Tibial artery (tissue), 4 donors: ENCODE measurements around the gene SFTPA1.
"Not testable (repeated sequence)": the region's sequence is repeated elsewhere in the genome, so short reads cannot be mapped to it uniquely, and the experiment has no call there.

Experiments used
- DNase-seq, 2 donors: peaks; one replicate each; pipeline ENCODE4 v3.0.0-alpha.2; 2019
- H3K27ac ChIP-seq, 2 donors: fragments of 200-600 bp; sonication (generic) in 1 of 2; 1 replicate in 1 of 2; 2 replicates in 1 of 2; pipeline ENCODE4 v1.5.1; 2018 to 2019; ENCODE audit warnings: mild to moderate bottlenecking in 1 of 2
- H3K27me3 ChIP-seq, 2 donors: fragments of 200-600 bp; sonication (generic) in 1 of 2; one replicate each; pipeline versions ENCODE4 v1.5.1 to v1.6.0; 2016 to 2019
- H3K36me3 ChIP-seq, 3 donors: fragments of 200-600 bp; sonication (generic) in 2 of 3; one replicate each; pipeline ENCODE4 v1.5.1; 2016 to 2019; ENCODE audit warnings: mild to moderate bottlenecking in 2 of 3
- H3K4me1 ChIP-seq, 4 donors: fragments of 200-600 bp; sonication (generic) in 2 of 4; 1 replicate in 3 of 4; 2 replicates in 1 of 4; pipeline ENCODE4 v1.5.1; 2016 to 2019
- H3K4me3 ChIP-seq, 2 donors: fragments of 200-600 bp; sonication (generic) in 1 of 2; 1 replicate in 1 of 2; 2 replicates in 1 of 2; pipeline ENCODE4 v1.5.1; 2018 to 2019; ENCODE audit warnings: mild to moderate bottlenecking in 2 of 2
- H3K9me3 ChIP-seq, 3 donors: fragments of 200-600 bp; sonication (generic) in 1 of 3; one replicate each; pipeline ENCODE4 v1.5.1; 2016 to 2019
- CTCF ChIP-seq, 2 experiments: fragments of 200-600 bp in 1 of 2; fragments of 450-650 bp in 1 of 2; IDR thresholded peaks; one replicate each; pipeline ENCODE4 v1.5.1; 2017 to 2019; ENCODE audit warnings: antibody characterized with exemption in 2 of 2, mild to moderate bottlenecking in 1 of 2, moderate library complexity in 1 of 2
- intact Hi-C: fragments of 100-400 bp; cut with DNase I; formaldehyde crosslinking; loops from one replicate; pipeline ENCODE4 v1.15.0; 2023; ENCODE audit warnings: low total_unique reads

Gene SFTPA1

DNA sequence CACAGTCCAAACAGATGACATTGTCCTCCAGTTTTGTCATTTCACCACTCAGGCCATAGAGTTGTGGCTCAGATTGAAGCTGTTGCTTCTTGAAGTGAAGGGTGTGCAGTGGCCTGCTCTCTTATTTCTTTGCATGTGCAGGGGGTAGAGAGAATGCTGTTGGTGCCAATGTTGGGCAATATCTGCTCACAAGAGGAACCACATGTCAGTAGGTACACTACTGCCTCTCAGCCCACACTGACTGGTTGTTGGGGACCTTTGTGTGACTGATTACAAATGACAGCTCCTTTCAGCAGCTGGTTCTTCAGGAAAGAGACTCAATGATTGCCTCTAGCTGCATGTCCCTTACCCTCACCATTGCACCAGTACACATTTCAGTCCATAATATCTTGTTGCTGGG lies 21.9 kb upstream of the SFTPA1 start:
- intact Hi-C loops, result no loop called here

GRCh38 chr10:79593377-79593776 lies 17.4 kb upstream of the SFTPA1 start:
- intact Hi-C loops, result no loop called here
- H3K36me3 ChIP-seq, result no peaks in the 10 kb centered on the region
- no peak for DNase-seq
- H3K4me1 ChIP-seq, result no peaks in the 10 kb centered on the region
- no peaks in the 10 kb centered on the region for H3K27me3 ChIP-seq
- no peak for TF ChIP-seq CTCF (IDR thresholded peaks at IDR 0.05)
- no peak overlapping the region for H3K4me3 ChIP-seq
- no peak overlapping the region for H3K27ac ChIP-seq
- H3K9me3 ChIP-seq, result peaks cover 0 to 14% (median 6%) of the 10 kb centered on the region in 3 donors

More for the DNA sequence above, 21.9 kb upstream of the SFTPA1 start:
- Histone ChIP-seq H3K4me1 (no peaks in the 10 kb centered on the region), H3K9me3 (peaks cover 0 to 8% (median 0%) of the 10 kb centered on the region in 3 donors), H3K27ac (no peak overlapping the region), H3K27me3 (no peaks in the 10 kb centered on the region), H3K36me3 (no peaks in the 10 kb centered on the region), H3K4me3 (no peak overlapping the region)
- no peak for DNase-seq
- TF ChIP-seq CTCF (IDR thresholded peaks at IDR 0.05), result no peak

- H3K27me3 ChIP-seq, DNase-seq, H3K36me3 ChIP-seq, H3K4me3 ChIP-seq, H3K27ac ChIP-seq, H3K4me1 ChIP-seq, intact Hi-C loops: not testable (repeated sequence)
- H3K9me3 ChIP-seq, result peaks cover 0 to 14% (median 6%) of the 10 kb centered on the region in 3 donors
These were observed 16.2 kb upstream of the SFTPA1 start for GRCh38 chr10:79594565-79594964.

DNA sequence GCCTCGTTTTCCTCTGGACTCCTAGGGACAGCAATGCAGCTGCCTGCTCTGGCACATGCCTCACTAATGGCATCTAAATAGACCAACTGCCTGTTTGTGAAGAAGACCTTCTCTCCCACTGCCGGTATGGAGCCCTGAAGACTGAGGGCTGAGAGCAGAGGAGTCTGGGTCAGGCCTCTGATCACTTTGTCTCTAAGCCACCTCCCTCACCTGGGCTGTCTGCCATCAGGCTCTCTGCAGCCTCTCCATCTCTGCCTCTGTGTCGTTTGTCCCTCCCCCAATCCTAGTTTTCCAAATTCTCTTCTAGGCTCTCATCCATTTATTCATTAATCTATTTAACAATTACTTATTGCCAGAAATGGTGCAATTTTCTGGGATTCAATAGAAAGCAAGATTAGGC lies 15.2 kb upstream of the SFTPA1 start:
- no peak overlapping the region for H3K27ac ChIP-seq
- no peaks in the 10 kb centered on the region for H3K4me1 ChIP-seq
- peaks cover 0 to 14% (median 6%) of the 10 kb centered on the region in 3 donors for H3K9me3 ChIP-seq
- no peak for DNase-seq
- H3K4me3 ChIP-seq, result no peak overlapping the region
- intact Hi-C loops, result no loop called here
- H3K36me3 ChIP-seq, result no peaks in the 10 kb centered on the region
- no peak for TF ChIP-seq CTCF (IDR thresholded peaks at IDR 0.05)
- H3K27me3 ChIP-seq, result no peaks in the 10 kb centered on the region

DNA sequence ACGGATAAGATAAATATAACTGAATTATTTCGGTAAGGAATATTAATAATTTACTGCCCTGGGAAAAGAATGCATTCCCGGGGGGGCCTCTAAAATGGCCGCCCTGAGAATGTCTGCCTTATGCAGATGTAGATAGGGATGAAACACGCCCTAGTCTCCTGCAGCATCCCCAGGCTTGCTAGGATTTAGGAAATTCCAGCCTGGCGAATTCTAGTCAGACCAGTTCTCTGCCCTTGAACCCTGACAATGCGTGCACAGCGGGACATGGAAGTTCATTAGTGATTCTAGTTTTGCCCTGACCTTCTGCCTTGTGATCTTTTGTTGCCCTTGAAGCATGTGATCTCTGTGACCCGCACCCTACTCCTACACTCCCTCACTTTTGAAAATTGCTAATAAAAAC lies 11.1 kb upstream of the SFTPA1 start:
- H3K36me3 ChIP-seq, intact Hi-C loops, H3K27me3 ChIP-seq, H3K4me3 ChIP-seq, H3K27ac ChIP-seq, DNase-seq, H3K4me1 ChIP-seq: not testable (repeated sequence)
- H3K9me3 ChIP-seq, result peaks cover 0 to 15% (median 14%) of the 10 kb centered on the region in 3 donors

GRCh38 chr10:79601939-79602338 lies 8.8 kb upstream of the SFTPA1 start:
- H3K4me1 ChIP-seq, result no peaks in the 10 kb centered on the region
- H3K27me3 ChIP-seq, result no peaks in the 10 kb centered on the region
- H3K4me3 ChIP-seq, result no peak overlapping the region
- no peak overlapping the region for H3K27ac ChIP-seq
- TF ChIP-seq CTCF (IDR thresholded peaks at IDR 0.05), result no peak
- DNase-seq, result no peak
- intact Hi-C loops, result no loop called here
- no peaks in the 10 kb centered on the region for H3K36me3 ChIP-seq
- H3K9me3 ChIP-seq, result peaks cover 0 to 15% (median 14%) of the 10 kb centered on the region in 3 donors

DNA sequence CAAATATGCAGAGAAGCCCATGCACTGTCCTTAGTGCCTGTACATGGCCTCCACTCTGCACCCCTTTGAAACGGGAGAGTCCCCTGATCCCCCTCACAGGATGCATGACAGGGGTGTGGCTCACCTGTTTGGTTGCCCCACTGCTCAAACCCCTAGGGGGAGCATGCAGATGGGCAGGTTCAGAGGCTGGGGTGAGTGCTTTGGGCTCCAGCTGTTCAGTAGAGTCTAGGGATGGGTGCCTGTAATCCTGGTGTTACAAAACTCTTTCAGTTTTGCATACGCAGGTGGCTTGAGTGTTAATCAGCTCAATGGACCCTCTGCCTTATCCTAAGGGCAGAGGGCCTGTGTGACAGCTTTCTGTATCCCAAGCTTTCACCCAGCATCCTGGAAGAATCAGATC lies 7.8 kb upstream of the SFTPA1 start:
- no peak for TF ChIP-seq CTCF (IDR thresholded peaks at IDR 0.05)
- intact Hi-C loops, result no loop called here
- DNase-seq, result no peak
- no peaks in the 10 kb centered on the region for H3K27me3 ChIP-seq
- no peak overlapping the region for H3K4me3 ChIP-seq
- no peak overlapping the region for H3K27ac ChIP-seq
- peaks cover 0 to 11% (median 10%) of the 10 kb centered on the region in 3 donors for H3K9me3 ChIP-seq
- no peaks in the 10 kb centered on the region for H3K36me3 ChIP-seq
- no peaks in the 10 kb centered on the region for H3K4me1 ChIP-seq
